Measurements from ENCODE around the gene BRD2.

The BRD2 gene

DNA sequence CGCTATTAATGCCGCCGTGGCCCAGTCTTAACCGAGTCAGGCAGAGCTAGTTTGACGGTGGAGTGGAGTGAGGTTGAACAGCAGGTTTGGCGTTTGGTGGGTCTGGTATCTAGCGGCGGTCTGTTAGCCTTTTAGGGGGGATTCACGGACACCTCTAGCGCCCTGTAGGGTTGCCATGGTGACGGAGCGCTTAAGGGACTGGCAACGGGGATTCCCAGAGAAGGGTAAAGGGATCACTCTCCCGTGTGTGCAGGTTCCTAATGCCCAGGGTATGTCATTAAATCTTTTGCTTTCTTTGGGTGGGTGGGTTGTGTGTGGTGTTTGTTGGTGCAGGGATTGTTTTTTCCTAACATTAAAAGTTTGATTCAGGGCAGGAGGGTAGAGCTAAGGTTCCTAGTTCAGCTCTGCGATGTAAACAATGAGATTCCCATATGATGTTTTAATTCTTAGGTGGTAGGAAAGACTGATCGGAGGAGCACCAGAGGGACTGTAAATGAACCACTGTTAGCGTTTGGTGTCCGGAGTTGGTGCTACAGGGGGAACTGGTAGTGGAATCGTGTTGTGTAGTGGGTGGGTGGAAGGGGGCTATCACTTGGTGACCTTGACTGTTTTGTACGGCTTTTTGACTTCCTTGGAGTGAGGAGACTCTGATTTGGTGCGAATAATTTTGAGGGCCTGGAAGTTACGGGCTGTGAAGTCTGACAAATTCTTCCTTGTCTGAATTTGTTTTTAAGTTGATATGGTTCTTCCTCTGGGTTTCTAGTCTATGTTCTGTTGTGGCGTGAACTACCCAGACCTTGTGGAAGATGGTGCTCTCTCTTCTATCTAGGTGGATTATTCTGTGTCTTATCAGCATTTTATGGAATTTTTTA lies 5.0 kb downstream of the BRD2 start:
- no peak for FAIRE-seq

DNA sequence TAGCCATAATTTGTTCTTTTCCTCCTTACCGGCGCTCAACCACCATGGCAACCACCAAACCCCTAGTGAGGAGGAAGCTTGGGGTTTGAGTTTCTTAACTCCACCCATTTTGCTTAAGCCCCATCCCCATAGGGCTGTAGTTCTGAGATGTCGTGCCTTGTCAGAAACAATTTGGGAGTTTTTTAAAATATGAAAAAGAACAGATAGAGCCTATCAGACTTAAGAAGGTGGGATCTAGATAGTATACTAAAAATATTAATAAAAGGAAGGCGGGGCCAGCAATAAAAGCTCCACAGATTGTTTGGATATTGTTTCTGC lies 5.6 kb downstream of the BRD2 start:
- FAIRE-seq = no peak

DNA sequence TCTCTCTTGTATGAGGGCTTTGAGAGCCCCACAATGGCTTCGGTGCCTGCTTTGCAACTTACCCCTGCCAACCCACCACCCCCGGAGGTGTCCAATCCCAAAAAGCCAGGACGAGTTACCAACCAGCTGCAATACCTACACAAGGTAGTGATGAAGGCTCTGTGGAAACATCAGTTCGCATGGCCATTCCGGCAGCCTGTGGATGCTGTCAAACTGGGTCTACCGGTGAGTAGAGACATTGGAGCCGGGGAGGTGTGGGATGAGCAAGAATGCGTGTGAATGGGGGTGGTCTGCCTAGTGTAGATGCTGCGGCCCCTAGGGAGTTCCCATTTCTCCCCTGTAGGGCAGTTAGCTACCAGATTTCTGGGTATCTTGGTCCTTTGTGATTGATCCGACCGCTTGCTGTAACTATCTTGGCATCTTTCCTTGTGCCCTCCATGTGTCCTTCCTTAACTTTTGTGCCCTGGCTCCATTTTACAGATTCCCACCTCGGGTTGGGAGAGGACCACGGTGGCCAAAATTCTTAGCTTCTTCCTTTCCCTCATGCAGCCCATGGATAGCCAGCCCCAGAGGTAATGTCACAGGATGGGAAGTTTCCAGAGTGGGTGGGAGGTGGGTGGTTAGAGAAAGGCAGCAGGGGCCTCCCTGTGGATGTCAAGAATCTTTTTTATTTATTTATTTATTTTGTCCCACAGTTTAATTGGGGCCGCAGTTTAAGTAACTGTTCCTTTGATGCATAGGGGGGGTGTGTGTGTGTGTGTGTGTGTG lies 6.3 kb downstream of the BRD2 start:
- no peak for FAIRE-seq

DNA sequence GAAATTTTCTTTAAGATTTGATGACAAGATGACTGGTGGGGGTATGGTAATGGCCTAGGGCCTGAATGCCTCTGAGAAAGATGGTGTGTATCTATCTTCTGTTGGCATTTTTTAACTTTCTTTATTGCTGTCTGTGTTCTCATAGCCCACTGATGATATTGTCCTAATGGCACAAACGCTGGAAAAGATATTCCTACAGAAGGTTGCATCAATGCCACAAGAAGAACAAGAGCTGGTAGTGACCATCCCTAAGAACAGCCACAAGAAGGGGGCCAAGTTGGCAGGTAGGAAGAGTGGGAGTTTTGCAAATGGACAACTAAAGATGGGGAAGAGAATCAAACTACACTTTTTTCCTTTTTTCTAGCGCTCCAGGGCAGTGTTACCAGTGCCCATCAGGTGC lies 7.5 kb downstream of the BRD2 start:
- no peak for FAIRE-seq

DNA sequence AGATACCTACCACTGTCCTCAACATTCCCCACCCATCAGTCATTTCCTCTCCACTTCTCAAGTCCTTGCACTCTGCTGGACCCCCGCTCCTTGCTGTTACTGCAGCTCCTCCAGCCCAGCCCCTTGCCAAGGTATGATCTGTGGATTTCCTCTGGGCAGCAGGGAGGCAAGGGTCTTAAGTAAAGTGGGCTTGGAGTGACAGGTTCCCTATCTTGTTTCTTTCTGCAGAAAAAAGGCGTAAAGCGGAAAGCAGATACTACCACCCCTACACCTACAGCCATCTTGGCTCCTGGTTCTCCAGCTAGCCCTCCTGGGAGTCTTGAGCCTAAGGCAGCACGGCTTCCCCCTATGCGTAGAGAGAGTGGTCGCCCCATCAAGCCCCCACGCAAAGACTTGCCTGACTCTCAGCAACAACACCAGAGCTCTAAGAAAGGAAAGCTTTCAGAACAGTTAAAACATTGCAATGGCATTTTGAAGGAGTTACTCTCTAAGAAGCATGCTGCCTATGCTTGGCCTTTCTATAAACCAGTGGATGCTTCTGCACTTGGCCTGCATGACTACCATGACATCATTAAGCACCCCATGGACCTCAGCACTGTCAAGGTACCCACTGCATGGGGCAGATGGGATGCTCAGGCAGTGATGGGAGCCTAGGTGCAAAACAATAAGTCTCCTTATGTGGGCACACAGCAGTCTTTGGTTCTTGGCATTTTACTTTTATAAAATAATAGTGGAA lies 8.1 kb downstream of the BRD2 start:
- FAIRE-seq = no peak

DNA sequence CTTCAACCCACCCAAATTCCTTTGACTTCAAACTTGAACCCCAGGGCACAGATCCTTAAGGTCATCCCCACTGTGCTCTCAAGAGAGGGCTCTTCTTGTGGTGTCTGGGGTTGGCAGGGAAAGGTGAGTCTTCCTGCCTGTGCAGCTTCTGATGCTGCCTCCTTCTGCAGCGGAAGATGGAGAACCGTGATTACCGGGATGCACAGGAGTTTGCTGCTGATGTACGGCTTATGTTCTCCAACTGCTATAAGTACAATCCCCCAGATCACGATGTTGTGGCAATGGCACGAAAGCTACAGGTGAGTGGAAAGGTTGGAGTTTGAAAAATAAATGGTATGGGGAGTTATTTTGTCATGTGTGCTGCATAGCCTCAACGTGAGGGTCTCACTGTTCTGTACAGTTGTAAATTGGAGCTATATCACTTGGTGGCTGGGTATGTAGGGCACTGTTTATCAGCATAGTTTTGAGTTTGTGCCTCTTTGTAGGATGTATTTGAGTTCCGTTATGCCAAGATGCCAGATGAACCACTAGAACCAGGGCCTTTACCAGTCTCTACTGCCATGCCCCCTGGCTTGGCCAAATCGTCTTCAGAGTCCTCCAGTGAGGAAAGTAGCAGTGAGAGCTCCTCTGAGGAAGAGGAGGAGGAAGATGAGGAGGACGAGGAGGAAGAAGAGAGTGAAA lies 9.0 kb downstream of the BRD2 start:
- FAIRE-seq = no peak

DNA sequence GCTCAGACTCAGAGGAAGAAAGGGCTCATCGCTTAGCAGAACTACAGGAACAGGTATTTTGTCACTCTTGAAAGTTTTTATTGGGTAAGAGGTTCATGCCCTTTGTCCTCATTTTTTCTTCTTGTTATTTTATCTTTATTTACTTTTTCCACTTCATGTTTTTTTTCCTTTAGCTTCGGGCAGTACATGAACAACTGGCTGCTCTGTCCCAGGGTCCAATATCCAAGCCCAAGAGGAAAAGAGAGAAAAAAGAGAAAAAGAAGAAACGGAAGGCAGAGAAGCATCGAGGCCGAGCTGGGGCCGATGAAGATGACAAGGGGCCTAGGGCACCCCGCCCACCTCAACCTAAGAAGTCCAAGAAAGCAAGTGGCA lies 9.5 kb downstream of the BRD2 start:
- no peak for FAIRE-seq

DNA sequence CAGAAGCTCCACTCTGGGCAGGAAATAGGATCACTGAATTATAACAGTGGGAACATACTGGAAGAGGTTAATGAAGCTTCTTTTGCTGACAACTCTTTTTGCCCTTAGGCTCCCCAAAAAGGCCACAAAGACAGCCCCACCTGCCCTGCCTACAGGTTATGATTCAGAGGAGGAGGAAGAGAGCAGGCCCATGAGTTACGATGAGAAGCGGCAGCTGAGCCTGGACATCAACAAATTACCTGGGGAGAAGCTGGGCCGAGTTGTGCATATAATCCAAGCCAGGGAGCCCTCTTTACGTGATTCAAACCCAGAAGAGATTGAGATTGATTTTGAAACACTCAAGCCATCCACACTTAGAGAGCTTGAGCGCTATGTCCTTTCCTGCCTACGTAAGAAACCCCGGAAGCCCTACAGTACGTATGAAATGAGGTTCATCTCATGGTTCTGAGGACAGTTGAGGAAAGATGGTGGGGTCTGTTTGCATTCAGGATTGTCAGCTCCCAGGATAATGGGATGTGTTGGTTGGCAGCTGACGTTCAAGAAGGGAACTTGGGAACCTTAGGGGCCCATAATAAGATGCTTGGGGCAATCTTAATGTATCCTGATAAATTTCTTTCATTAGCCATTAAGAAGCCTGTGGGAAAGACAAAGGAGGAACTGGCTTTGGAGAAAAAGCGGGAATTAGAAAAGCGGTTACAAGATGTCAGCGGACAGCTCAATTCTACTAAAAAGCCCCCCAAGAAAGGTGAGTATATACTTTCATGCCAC lies 11.5 kb downstream of the BRD2 start:
- no peak for FAIRE-seq

DNA sequence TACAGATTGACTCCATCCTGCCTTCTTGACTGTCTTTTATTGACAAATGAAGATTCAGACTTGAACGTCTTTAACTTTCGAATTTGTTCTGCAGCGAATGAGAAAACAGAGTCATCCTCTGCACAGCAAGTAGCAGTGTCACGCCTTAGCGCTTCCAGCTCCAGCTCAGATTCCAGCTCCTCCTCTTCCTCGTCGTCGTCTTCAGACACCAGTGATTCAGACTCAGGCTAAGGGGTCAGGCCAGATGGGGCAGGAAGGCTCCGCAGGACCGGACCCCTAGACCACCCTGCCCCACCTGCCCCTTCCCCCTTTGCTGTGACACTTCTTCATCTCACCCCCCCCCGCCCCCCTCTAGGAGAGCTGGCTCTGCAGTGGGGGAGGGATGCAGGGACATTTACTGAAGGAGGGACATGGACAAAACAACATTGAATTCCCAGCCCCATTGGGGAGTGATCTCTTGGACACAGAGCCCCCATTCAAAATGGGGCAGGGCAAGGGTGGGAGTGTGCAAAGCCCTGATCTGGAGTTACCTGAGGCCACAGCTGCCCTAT lies 12.2 kb downstream of the BRD2 start:
- no peak for FAIRE-seq

DNA sequence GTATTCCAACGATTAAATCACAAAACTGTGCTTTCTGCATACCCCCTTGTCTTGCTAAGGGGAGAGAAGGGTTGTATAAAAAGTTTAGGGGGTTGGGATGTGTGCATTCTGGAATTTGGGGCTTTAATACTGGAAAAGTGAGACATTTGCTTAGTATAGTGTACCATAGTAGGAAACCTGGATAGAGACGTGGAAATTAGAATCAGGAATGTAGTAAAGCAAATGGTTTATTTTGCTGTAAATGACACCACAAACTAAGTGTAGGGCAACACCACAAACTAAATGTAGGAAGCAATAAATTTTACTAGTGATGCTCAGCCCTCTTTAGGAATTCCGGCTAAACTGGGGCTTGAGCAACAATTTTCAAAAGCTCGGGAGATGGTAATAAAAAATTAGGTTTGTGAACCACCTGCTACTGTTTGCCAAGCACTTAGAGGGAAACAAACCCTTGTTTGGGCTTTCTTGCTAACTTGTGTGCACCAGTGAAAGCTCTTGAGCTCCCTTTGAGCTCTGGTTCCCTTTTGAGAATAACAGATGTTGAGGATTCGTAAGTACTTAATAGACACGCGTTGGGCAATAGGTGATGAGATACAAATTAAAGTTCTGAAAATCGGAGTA lies 13.8 kb downstream of the BRD2 start:
- no peak for FAIRE-seq

DNA sequence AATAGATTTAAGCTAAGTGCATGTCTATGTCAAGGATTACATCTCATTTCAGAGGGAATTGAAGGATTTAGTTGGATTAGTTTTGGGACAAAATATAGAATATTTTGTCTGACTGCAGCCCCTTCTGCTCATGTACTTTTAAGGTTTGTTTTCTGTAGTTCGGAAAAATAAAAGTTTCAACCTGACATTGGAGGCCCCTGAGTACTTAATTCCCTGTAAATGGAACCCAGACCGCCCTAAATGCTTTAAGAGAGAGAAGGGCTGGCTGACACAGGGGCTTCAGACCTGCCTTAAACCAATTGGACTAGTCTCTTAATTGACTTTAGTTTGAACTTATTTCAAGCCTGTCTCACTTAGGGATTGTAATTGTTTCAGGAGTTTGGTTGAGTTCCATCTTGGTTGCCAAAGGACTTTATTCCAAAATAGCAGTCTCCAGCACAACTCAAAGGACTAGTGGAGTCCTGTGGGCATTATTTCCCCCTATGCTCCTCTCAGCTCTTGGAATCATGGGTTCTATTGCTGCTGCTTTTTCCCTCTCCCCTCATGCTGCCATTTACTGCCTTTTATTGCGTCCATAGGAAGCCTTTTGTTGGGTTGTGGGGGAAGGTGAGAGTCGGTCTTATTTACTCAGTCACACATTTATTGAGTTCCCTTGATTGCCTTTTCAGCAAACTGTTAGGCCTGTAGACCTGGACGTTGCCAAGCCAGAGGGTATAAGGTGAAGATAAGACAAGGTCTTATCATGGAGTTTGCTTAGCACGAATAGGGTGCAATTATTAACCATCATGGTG lies 14.5 kb downstream of the BRD2 start:
- no peak for FAIRE-seq

DNA sequence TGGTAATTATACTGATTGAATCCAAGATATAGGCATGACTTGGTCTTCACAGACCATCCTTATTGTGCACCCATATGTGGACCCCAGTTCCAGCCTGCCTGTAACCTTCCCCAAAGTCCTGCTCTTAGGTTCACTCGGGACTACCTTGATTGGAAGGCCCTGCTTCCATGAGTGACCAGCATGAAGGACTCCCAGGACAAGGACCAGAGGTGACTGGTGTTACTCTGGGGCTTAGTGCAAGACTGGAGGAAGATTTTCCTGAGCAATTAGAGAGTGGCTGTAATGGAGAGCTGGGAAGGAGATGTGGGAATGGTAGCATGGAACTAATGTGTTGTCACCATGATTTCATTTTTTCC lies 15.1 kb downstream of the BRD2 start:
- FAIRE-seq = no peak

DNA sequence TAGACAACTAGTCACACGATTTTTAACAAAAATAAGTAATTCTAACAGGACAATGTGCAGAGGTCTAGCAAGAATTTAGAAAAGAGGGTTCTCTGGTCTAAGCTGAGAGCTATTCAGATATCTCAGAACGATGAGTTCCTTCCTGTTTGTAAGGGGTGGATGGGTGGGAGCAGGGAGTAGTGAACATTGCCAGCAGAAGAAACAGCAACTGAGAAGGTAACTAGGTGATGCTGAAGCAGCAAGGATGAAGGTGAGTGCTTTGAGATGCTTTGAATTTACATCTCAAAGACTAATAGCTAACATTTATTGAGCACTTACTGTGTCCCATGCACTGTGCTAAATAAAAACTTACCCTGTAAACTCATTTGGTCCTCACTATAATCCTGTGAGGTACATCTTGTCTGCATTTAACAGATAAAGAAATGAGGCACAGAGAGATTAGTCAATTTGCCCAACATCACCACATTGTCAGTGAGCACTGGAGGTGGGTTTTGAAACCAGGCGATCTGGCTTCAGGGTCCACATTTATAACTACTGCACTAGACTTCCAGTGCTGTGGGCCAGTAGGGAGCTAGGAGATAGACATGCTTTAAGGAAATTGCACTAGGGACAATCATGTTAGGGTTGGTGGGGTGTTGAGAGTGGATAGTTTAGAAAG lies 15.7 kb downstream of the BRD2 start:
- no peak for FAIRE-seq

DNA sequence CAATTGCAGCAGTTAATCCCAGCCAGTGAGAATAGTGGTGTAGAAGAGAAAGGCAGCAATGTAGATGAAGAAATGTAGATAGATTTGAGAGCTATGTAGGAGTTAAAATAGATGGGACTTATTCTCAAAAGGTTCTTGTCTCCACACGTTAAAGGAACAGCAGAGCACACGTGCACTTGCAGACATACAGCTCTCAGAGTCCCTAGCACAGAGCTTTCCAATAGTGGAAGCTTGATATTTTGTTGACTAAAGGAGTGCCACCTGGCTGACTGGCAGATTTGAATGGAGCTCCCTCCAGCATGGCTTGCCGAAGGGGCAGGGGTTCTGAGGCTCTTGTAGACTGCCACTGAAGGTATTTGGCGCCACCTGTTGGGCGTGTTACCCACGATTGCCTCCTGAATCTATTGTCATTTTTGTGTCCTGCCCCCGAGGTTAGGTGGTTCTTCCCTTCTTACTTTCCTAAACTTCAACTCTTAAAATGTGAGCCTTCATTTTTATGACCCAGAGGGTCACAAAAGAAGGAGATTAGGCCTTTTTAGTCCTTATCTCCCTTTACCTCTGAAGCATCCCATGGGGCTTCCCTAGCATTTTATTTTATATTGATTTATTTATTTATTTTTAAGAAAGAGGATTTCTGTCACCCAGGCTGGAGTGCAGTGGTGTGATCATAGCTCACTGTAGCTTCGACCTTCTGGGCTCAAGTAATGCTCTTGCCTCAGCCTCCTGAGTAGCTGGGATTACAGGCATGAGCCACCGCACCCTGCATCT lies 16.4 kb downstream of the BRD2 start:
- peak; percentile 38 for FAIRE-seq

DNA sequence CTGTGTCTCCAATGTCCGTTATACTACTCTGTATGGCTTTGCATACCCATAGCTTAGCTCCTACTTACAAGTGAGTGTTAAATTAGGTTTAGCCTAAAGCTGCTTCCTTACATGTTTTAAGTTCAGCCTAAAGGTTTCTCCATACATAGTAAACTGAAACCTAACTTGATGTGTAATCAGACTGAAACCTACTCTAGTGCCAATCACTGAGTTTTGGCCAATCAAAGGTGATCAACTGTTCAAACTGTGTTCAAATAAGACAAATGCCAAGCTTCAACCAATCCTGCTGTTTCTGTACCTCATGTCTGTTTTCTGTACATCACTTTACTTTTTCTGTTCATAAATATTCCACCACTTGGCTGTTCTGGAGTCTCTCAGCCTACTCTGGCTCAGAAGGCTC lies 21.0 kb downstream of the BRD2 start:
- no peak for FAIRE-seq

DNA sequence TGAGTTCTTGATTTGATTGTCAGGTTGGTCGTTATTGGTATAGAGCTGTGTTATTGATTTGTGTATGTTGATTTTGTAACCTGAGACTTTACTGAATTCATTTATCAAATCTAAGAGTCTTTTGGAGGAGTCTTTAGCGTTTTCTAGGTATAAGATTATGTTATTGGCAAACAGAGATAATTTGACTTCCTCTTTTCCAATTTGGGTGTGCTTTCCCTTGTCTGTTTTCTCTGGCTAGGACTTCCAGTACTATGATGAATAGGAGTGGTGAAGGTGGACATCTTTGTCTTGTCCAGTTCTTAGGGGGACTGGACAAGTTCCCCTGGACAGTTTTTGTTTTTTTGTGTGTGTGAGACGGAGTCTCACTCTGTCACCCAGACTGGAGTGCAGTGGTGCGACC lies 23.6 kb downstream of the BRD2 start:
- no peak for FAIRE-seq

DNA sequence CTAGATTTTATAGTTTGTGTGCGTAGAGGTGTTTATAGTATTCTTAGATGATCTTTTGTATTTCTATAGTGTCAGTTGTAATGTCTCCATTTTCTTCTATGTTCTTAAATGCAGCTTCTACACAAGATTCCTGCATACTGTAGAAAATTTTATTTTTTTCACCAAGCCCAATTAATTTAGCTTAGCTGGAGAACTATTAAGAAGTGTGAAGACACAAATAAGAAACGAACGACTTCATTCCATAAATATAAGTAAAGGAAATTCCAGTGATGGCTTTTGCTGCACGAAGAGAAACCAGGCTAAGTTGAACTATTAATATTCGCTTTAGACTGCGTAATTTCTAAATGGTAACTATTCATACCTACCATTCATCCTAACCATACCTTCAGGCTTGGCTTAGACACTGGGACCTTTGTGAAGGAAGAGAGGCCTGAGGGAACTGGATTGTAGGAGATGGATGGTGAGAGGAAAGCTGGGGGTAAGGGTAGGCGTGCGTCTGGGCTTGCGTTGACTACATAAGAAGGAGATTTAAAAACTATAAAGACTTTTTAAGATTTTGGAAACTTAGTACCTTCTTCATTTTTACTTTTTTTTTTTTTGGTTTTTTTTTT lies 25.1 kb downstream of the BRD2 start:
- FAIRE-seq = no peak

DNA sequence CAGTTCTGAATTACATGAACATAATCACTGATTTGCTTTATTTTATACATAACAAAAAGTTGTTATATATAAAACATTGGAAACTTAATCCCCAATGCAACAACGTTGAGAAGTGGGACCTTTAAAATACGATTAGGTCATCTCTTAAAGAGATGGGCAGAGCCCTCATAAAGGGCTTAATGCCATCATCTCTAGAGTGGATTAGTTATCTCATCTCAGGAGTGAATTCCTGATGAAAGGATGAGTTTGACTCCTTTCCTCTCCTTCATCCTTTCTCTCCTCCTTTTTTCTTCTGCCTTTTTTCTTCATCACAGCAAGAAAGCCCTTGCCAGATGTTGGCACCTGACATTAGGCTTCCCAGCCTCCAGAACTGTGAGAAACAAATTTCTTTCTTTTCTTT lies 27.1 kb downstream of the BRD2 start:
- FAIRE-seq = no peak

DNA sequence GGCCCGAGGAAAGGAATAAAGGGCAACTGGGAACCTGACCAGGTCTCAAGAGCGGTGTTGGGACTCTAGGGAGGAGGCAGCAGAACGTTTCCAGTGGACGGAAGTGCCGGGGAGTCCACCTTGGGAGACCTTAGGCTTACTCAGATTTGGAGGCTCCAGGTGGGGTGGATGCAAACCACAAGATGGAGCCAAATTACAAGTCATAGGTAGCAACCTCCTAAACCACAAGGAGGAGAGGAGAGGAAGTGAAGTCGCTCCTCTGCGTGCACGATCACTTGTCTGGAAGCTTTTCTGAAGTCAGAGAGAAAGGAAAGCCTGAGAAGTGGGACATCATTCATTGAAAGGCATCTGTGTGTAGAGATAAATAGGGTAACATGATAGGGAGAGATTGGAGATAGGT lies 31.7 kb downstream of the BRD2 start:
- FAIRE-seq = no peak

Measured in islet of Langerhans (tissue), 1 donor.